ENCODE results near the gene ADK. TPM values are rescaled to one million over a fixed set of nuclear protein-coding genes. Genes with fewer than 3 reads are reported as not detected.

The ADK gene
- total RNA-seq, 1 donor from 2014 or later, result 53.7 TPM

GRCh38 chr10:74755273-74755672, 604.3 kb downstream of the ADK start:
- no peak for FAIRE-seq
- Histone ChIP-seq H3K4me3 (ENCODE audit: low read depth, low read length) (no peak overlapping the region), H3K36me3 (ENCODE audit: control insufficient read depth, insufficient read depth, low read length) (no peaks in the 10 kb centered on the region), H3K27me3 (ENCODE audit: control insufficient read depth, insufficient read depth, low read length) (peaks cover 2% of the 10 kb centered on the region)
- TF ChIP-seq CTCF (IDR thresholded peaks at IDR 0.05; ENCODE audit: insufficient read depth, low read length, severe bottlenecking), result no peak
- DNase-seq (ENCODE audit: low read depth), result no peak

Other genes starting within 250 kb of the ADK start
- 26.3 and 30.0 TPM in 2 replicates for gene PLAU, start 240.1 kb upstream of the ADK start, total RNA-seq
- gene VCL, start 153.1 kb upstream of the ADK start, total RNA-seq, result 40.8 and 52.6 TPM in 2 replicates
- gene AP3M1, start 393 bp upstream of the ADK start, total RNA-seq, result 16.3 and 22.7 TPM in 2 replicates

Measured in bronchial epithelial cell (primary cell).